SU-DHL-6 (cell line): ENCODE results near the gene ITPK1.

Experiments used
- EZH2phosphoT487 ChIP-seq: fragments of 200-600 bp; sonication (generic), shearing (Covaris generic); conservative IDR thresholded peaks from 2 replicates; pipeline ENCODE4 v1.6.1; 2018; ENCODE audit warnings: mild to moderate bottlenecking, antibody characterized with exemption, low read length, moderate library complexity, mixed read lengths
- TF ChIP-seq, protein P1 (sequence below): fragments of 200-600 bp; sonication (generic); IDR thresholded peaks from one replicate; pipeline ENCODE4 v1.5.1; 2017; ENCODE audit warnings: antibody characterized with exemption, mild to moderate bottlenecking, low read length, moderate library complexity; ENCODE audit not compliant: insufficient read depth, poor library complexity, severe bottlenecking

DNA sequence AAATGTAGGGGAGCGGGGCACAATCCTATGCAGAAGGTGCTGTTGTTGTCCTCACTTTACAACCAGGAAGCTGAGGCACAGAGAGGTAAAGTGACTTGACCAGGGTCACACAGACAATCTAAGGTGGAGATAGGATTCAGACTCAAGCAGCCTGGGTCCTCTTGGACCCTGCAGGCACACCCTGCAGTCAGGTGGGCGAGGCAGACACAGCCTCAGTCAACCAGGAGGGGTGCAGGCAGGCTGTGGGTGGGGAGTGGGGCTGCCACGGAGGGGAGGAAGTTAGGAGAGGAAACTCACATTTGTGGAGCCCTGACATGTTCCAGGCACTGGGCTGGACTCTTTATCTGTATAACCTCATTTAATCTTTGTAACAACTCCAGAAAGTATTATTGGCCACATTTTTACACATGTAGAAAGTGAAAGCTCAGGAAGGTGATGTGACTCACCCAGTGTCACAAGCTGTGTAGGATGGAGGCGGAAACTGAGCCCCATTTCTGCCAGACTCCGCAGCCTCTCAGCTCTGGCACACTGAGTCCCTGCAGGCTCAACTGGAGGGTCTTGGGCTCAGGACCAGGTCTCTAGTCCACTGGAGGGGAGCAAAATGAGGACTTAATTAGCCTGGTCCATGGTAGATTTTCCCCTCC, 217.7 kb downstream of the ITPK1 start:
- TF ChIP-seq, protein P1, sequence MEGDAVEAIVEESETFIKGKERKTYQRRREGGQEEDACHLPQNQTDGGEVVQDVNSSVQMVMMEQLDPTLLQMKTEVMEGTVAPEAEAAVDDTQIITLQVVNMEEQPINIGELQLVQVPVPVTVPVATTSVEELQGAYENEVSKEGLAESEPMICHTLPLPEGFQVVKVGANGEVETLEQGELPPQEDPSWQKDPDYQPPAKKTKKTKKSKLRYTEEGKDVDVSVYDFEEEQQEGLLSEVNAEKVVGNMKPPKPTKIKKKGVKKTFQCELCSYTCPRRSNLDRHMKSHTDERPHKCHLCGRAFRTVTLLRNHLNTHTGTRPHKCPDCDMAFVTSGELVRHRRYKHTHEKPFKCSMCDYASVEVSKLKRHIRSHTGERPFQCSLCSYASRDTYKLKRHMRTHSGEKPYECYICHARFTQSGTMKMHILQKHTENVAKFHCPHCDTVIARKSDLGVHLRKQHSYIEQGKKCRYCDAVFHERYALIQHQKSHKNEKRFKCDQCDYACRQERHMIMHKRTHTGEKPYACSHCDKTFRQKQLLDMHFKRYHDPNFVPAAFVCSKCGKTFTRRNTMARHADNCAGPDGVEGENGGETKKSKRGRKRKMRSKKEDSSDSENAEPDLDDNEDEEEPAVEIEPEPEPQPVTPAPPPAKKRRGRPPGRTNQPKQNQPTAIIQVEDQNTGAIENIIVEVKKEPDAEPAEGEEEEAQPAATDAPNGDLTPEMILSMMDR: no peak
- TF ChIP-seq EZH2phosphoT487: no peak
